22Rv1 (cell line): ENCODE measurements around the gene TAF1L.

Experiments used
- CTCF ChIP-seq: fragments of 450-650 bp; IDR thresholded peaks from 2 replicates; pipeline ENCODE4 v1.5.1; 2017; ENCODE audit warnings: mild to moderate bottlenecking
- ZFX ChIP-seq: fragments of 450-650 bp; IDR thresholded peaks from 2 replicates; pipeline ENCODE4 v1.6.1; 2017; ENCODE audit warnings: antibody characterized with exemption, borderline replicate concordance

GRCh38 chr9:32635362-32635761 is at the start of gene TAF1L:
- TF ChIP-seq CTCF = no peak
- no peak for TF ChIP-seq ZFX
